ENCODE data around the gene NOP53. TPM values are rescaled to one million over a fixed set of nuclear protein-coding genes. Genes with fewer than 3 reads are reported as not detected.

Gene NOP53
- total and polyA plus RNA-seq, 9 of the 15 experiments (the other 6 are each of a cell fraction or from before 2014, with no cell fraction given), result 6.5 to 274 (median 145) TPM

- TF ChIP-seq ZBTB9 (CRISPR knock-in tag; IDR thresholded peaks at IDR 0.05) (no peak), ZNF184 (CRISPR knock-in tag; IDR thresholded peaks at IDR 0.05) (no peak), PHF8 (IDR thresholded peaks at IDR 0.05; ENCODE audit: borderline replicate concordance, low read length) (peak; percentile 17; the same call in 1 of the 2 replicates), JUN (IDR thresholded peaks at IDR 0.05; ENCODE audit: borderline replicate concordance, low read depth, low read length) (no peak), JUN (CRISPR knock-in tag; IDR thresholded peaks at IDR 0.05; ENCODE audit: borderline replicate concordance) (no peak), HINFP (tag; conservative IDR thresholded peaks at IDR 0.05; ENCODE audit: low read depth) (0 out of 2 replicates have a peak, but pooled peaks have one; percentile 7), TFAP4 (CRISPR knock-in tag; IDR thresholded peaks at IDR 0.05; ENCODE audit: borderline replicate concordance) (peak; percentile 85), SAP30 (IDR thresholded peaks at IDR 0.05; ENCODE audit: borderline replicate concordance, insufficient read depth, low read depth, low read length, poor library complexity, severe bottlenecking) (peak; percentile 56), ATF3 (IDR thresholded peaks at IDR 0.05) (no peak; the same call in 1 of the 2 replicates), ATF3 (CRISPR knock-in tag; conservative IDR thresholded peaks at IDR 0.05) (no peak), TRIM24 (IDR thresholded peaks at IDR 0.05) (peak in 1 of 2 experiments; percentile 25; a peak in 1 of 4 replicates), RREB1 (CRISPR knock-in tag; IDR thresholded peaks at IDR 0.05) (no peak)
Measured at GRCh38 chr19:47729799-47730520, 15.4 kb upstream of the NOP53 start (continued).
